Measurements from ENCODE around the gene KCNJ15. TPM values are rescaled to one million over a fixed set of nuclear protein-coding genes. Genes with fewer than 3 reads are reported as not detected.

The KCNJ15 gene
- 1 to 10 TPM in 1 of 3 donors, under 1 TPM in 2; 0.80 to 6.9 (median 0.98) TPM for total RNA-seq

GRCh38 chr21:38256599-38257302, at the start of gene KCNJ15:
Gene KCNJ15, plus strand, starts transcription at chr21:38256991. Its CDS starts 42,271 bp downstream, at chr21:38299262.
- no peaks in the 10 kb centered on the region for H3K27me3 ChIP-seq
- DNase-seq (ENCODE audit: low spot score in 2 of 2) = no peak
- TF ChIP-seq POLR2AphosphoS5 (IDR thresholded peaks at IDR 0.05) (no peak), CTCF (IDR thresholded peaks at IDR 0.05) (no peak), POLR2A (IDR thresholded peaks at IDR 0.05) (no peak)
- H3K4me3 ChIP-seq = peak within 1 kb of the TSS in 2 of 3 donors; percentile 1 to 21
- H3K4me1 ChIP-seq = no peaks in the 10 kb centered on the region
- intact Hi-C loops (cut with DNase I; ENCODE audit: low total_unique reads) = no loop called here
- no peaks in the 10 kb centered on the region for H3K36me3 ChIP-seq
- no peak within 1 kb of the TSS for H3K27ac ChIP-seq
- H3K9me3 ChIP-seq = no peaks in the 10 kb centered on the region

DNA sequence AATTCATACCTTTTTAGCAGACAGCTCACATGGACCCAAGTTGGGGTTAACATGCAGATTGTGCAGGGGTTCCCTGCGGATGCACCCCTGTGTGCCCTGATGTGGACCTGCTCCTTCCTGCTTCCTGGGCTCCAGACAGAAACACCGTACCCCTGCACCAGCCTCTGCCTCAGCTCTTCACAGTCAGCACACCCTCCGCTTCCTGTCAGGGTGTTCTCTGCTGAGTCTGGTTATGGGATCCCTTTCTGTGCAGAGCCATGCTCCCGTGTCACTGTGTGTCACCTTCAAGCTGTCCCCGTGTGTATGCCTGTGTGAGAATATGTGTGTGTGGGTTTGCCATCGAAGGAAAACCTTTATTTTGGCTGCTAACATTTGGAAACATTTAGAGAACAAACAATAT, 48.7 kb upstream of the KCNJ15 start:
- DNase-seq (ENCODE audit: low spot score in 2 of 2) = no peak
- no peak overlapping the region for H3K4me3 ChIP-seq
- no peaks in the 10 kb centered on the region for H3K4me1 ChIP-seq
- intact Hi-C loops (cut with DNase I; ENCODE audit: low total_unique reads) = no loop called here
- peaks cover 0 to 9% of the 10 kb centered on the region in 2 donors for H3K27me3 ChIP-seq
- H3K36me3 ChIP-seq = no peaks in the 10 kb centered on the region
- H3K9me3 ChIP-seq = peaks cover 0 to 13% of the 10 kb centered on the region in 2 donors
- TF ChIP-seq POLR2AphosphoS5 (IDR thresholded peaks at IDR 0.05) = no peak
- TF ChIP-seq CTCF (IDR thresholded peaks at IDR 0.05) = no peak
- TF ChIP-seq POLR2A (IDR thresholded peaks at IDR 0.05) = no peak
- no peak overlapping the region for H3K27ac ChIP-seq

- H3K27me3 ChIP-seq = peaks cover 0 to 7% of the 10 kb centered on the region in 2 donors
- no peaks in the 10 kb centered on the region for H3K4me1 ChIP-seq
- DNase-seq (ENCODE audit: low spot score in 2 of 2) = no peak
- no peak overlapping the region for H3K4me3 ChIP-seq
- peaks cover 0 to 13% of the 10 kb centered on the region in 2 donors for H3K9me3 ChIP-seq
- intact Hi-C loops (cut with DNase I; ENCODE audit: low total_unique reads) = no loop called here
- TF ChIP-seq POLR2AphosphoS5 (IDR thresholded peaks at IDR 0.05) (no peak), POLR2A (IDR thresholded peaks at IDR 0.05) (no peak), CTCF (IDR thresholded peaks at IDR 0.05) (no peak)
- no peaks in the 10 kb centered on the region for H3K36me3 ChIP-seq
- H3K27ac ChIP-seq = no peak overlapping the region
Observed at GRCh38 chr21:38211321-38211720, 45.5 kb upstream of the KCNJ15 start.

DNA sequence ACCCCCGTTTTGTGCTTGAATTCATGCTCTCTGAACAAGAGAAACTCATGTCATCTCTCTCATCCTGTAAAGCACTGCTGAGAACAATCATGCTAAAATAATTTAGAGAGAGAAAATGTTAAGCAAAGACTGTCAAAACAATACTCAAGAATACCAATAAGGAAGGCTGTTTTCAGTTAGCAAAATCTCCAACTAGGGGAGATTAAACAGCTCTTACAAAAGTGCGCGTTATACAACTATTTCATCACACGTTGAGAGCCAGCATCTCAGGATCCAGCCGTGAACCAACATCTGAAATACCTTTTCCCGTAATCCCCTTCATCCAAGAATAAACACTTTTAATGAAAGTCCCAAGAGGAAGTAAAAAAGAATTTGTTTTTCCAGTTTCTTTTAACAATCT, 44.1 kb upstream of the KCNJ15 start:
- TF ChIP-seq POLR2AphosphoS5 (IDR thresholded peaks at IDR 0.05) = no peak
- TF ChIP-seq POLR2A (IDR thresholded peaks at IDR 0.05) = no peak
- no peak for TF ChIP-seq CTCF (IDR thresholded peaks at IDR 0.05)
- no peak overlapping the region for H3K4me3 ChIP-seq
- intact Hi-C loops (cut with DNase I; ENCODE audit: low total_unique reads) = no loop called here
- H3K36me3 ChIP-seq = no peaks in the 10 kb centered on the region
- DNase-seq (ENCODE audit: low spot score in 2 of 2) = no peak
- peaks cover 0 to 13% of the 10 kb centered on the region in 2 donors for H3K9me3 ChIP-seq
- H3K27ac ChIP-seq = no peak overlapping the region
- H3K27me3 ChIP-seq = peaks cover 0 to 3% of the 10 kb centered on the region in 2 donors
- H3K4me1 ChIP-seq = no peaks in the 10 kb centered on the region

DNA sequence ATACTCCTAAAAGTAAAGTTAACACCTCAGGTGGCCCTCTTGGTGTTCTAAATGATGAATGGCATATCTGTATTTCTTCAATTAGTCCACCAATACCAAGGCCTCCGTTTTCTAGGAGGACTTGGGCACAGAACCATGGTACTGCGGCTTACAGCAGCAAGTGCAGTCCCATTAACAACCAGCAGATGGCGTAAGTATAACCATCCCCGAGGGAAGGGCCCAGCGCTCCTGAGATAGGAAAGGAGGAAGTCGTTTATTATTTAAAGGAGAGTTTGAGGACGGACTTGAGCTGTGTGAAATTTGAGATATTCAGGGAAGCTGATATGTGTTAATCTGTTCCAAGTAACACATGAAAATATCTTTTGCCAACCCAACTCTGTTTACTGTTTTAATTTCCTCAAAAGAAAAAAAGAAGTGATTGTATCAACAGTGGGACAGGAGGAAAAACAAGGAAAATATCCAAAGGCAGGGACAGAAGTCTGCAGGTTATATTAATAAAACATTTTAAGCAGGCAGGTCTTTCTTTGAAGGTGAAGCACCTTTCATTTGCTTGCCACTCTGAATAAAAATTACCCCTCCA, 37.7 kb upstream of the KCNJ15 start:
- TF ChIP-seq POLR2A (IDR thresholded peaks at IDR 0.05) (no peak), CTCF (IDR thresholded peaks at IDR 0.05) (peak; percentile 90 to 94 (median 91)), POLR2AphosphoS5 (IDR thresholded peaks at IDR 0.05) (no peak)
- Histone ChIP-seq H3K4me3 (no peak overlapping the region), H3K4me1 (no peaks in the 10 kb centered on the region), H3K9me3 (peaks cover 4 to 21% of the 10 kb centered on the region in 2 donors), H3K36me3 (no peaks in the 10 kb centered on the region), H3K27ac (no peak overlapping the region), H3K27me3 (no peaks in the 10 kb centered on the region)
- peak; percentile 41 to 68 for DNase-seq (ENCODE audit: low spot score in 2 of 2)
- intact Hi-C loops (cut with DNase I; ENCODE audit: low total_unique reads) = no loop called here
